H1 (cell line): ENCODE measurements around the gene ZDHHC22. TPM values are rescaled to one million over a fixed set of nuclear protein-coding genes. Genes with fewer than 3 reads are reported as not detected.

Experiments used
- CTCF ChIA-PET: fragments of 300-600 bp; sonication (Branson Sonifier 250); formaldehyde crosslinking; loops from one replicate; lab custom pipeline; 2021; ENCODE audit not compliant: partially characterized antibody; lab: Charles Lee
- POLR2A ChIA-PET: fragments of 300-600 bp; sonication (Branson Sonifier 250); formaldehyde crosslinking; loops from one replicate; lab custom pipeline; 2021; ENCODE audit warnings: inconsistent platforms; ENCODE audit not compliant: partially characterized antibody; lab: Charles Lee
- DNase-seq, 2 experiments: peaks; one replicate each; pipeline versions ENCODE4 v3.0.0 to v3.0.0-alpha.2; 2010 to 2022; ENCODE audit warnings: low spot score in 2 of 2, low read depth in 1 of 2, mixed read lengths in 1 of 2
- FAIRE-seq: peaks from 2 replicates; lab custom pipeline; 2011; peaks lifted over from hg19 to GRCh38; lab: Jason Lieb, UNC
- H2AFZ ChIP-seq: 2 replicates; pipeline ENCODE4 v1.8.1; 2012; ENCODE audit warnings: low read length, inconsistent platforms
- H2AK5ac ChIP-seq: 2 replicates; pipeline ENCODE4 v1.6.1; 2013; ENCODE audit warnings: low read depth, low read length
- H2BK120ac ChIP-seq: replicated peaks from 2 replicates; pipeline ENCODE3; 2013; ENCODE audit warnings: low read depth, low read length, inconsistent platforms
- H2BK12ac ChIP-seq: 2 replicates; pipeline ENCODE4 v1.6.1; 2013; ENCODE audit warnings: low read depth, low read length
- H2BK15ac ChIP-seq: 2 replicates; pipeline ENCODE4 v1.6.1; 2013; ENCODE audit warnings: low read length
- H2BK20ac ChIP-seq: 2 replicates; pipeline ENCODE4 v1.6.1; 2013; ENCODE audit warnings: low read length
- H2BK5ac ChIP-seq: 2 replicates; pipeline ENCODE4 v1.6.1; 2013; ENCODE audit warnings: low read depth, low read length
- H3K14ac ChIP-seq: 2 replicates; pipeline ENCODE4 v1.6.1; 2013; ENCODE audit warnings: inconsistent platforms; ENCODE audit not compliant: insufficient read length
- H3K18ac ChIP-seq: 2 replicates; pipeline ENCODE4 v1.6.1; 2013; ENCODE audit warnings: low read length; ENCODE audit errors: extremely low read depth
- H3K23ac ChIP-seq: 2 replicates; pipeline ENCODE4 v1.6.1; 2013; ENCODE audit warnings: inconsistent platforms; ENCODE audit not compliant: insufficient read length
- H3K23me2 ChIP-seq: 2 replicates; pipeline ENCODE4 v1.6.1; 2013; ENCODE audit warnings: low read depth, low read length
- H3K27ac ChIP-seq: 2 replicates; pipeline ENCODE4 v1.6.1; 2011; ENCODE audit warnings: low read depth, low read length, inconsistent platforms
- H3K27me3 ChIP-seq, 4 experiments: replicated peaks in 1 of 4; 1 replicate in 1 of 4; 2 replicates in 3 of 4; pipeline versions ENCODE4 v1.6.1 to v1.8.1; 2011 to 2013; ENCODE audit warnings: low read length in 3 of 4, mild to moderate bottlenecking in 3 of 4, inconsistent platforms in 2 of 4, mixed read lengths in 2 of 4, moderate library complexity in 1 of 4; ENCODE audit not compliant: control insufficient read depth in 3 of 4, insufficient read depth in 3 of 4; ENCODE audit errors: extremely low read depth in 1 of 4
- H3K36me3 ChIP-seq, 4 experiments: 2 replicates each; pipeline versions ENCODE4 v1.6.1 to v1.8.1; 2011 to 2013; ENCODE audit warnings: mild to moderate bottlenecking in 4 of 4, low read length in 3 of 4, moderate library complexity in 2 of 4, control low read depth in 1 of 4, inconsistent platforms in 1 of 4; ENCODE audit not compliant: insufficient read depth in 4 of 4, control insufficient read depth in 2 of 4
- H3K4ac ChIP-seq: replicated peaks from 2 replicates; pipeline ENCODE3; 2013; ENCODE audit warnings: low read length, low read depth, mixed read lengths, inconsistent platforms; ENCODE audit not compliant: insufficient read length
- H3K4me1 ChIP-seq, 4 experiments: replicated peaks in 1 of 4; 1 replicate in 1 of 4; 2 replicates in 3 of 4; pipeline versions ENCODE4 v1.6.1 to v1.8.1; 2011 to 2013; ENCODE audit warnings: low read length in 3 of 4, inconsistent platforms in 2 of 4, mixed read lengths in 1 of 4; ENCODE audit not compliant: insufficient read depth in 4 of 4, control insufficient read depth in 3 of 4
- H3K4me2 ChIP-seq, 2 experiments: 2 replicates each; pipeline versions ENCODE4 v1.6.1 to v1.8.1; 2011 to 2013; ENCODE audit warnings: low read depth in 2 of 2, low read length in 2 of 2, control low read depth in 1 of 2, inconsistent platforms in 1 of 2, mild to moderate bottlenecking in 1 of 2; ENCODE audit not compliant: insufficient read depth in 1 of 2
- H3K4me3 ChIP-seq, 4 experiments: fragments of 200-600, 300-600 bp in 1 of 4; sonication (generic), shearing (Covaris generic), sonication (Bioruptor Twin) in 1 of 4; 2 replicates each; pipeline versions ENCODE4 v1.5.1 to v1.8.1; 2011 to 2016; ENCODE audit warnings: low read length in 4 of 4, low read depth in 3 of 4, control low read depth in 2 of 4, inconsistent platforms in 2 of 4, mild to moderate bottlenecking in 2 of 4, mixed read lengths in 1 of 4, moderate library complexity in 1 of 4; ENCODE audit not compliant: insufficient read depth in 2 of 4; ENCODE audit errors: extremely low read depth in 1 of 4
- H3K56ac ChIP-seq: replicated peaks from 2 replicates; pipeline ENCODE3; 2013; ENCODE audit warnings: low read depth, mild to moderate bottlenecking, mixed read lengths, low read length, inconsistent platforms; ENCODE audit not compliant: insufficient read length
- H3K79me1 ChIP-seq: 2 replicates; pipeline ENCODE4 v1.6.1; 2013; ENCODE audit warnings: low read depth, low read length, control low read depth
- H3K79me2 ChIP-seq, 2 experiments: 2 replicates each; pipeline versions ENCODE4 v1.6.1 to v1.8.1; 2012 to 2013; ENCODE audit warnings: low read length in 2 of 2, mild to moderate bottlenecking in 2 of 2, inconsistent platforms in 1 of 2; ENCODE audit not compliant: insufficient read depth in 2 of 2, control insufficient read depth in 1 of 2
- H3K9ac ChIP-seq, 4 experiments: replicated peaks in 1 of 4; 1 replicate in 1 of 4; 2 replicates in 3 of 4; pipeline versions ENCODE4 v1.6.1 to v1.8.1; 2011 to 2013; ENCODE audit warnings: low read depth in 3 of 4, low read length in 3 of 4, control low read depth in 2 of 4, mild to moderate bottlenecking in 2 of 4, moderate library complexity in 2 of 4, inconsistent platforms in 1 of 4; ENCODE audit errors: extremely low read depth in 1 of 4
- H3K9me3 ChIP-seq, 2 experiments: 2 replicates each; pipeline versions ENCODE4 v1.6.1 to v1.8.1; 2012 to 2013; ENCODE audit warnings: mild to moderate bottlenecking in 2 of 2, moderate library complexity in 2 of 2, control low read depth in 1 of 2, inconsistent platforms in 1 of 2, low read depth in 1 of 2, low read length in 1 of 2, mixed read lengths in 1 of 2; ENCODE audit not compliant: insufficient read depth in 2 of 2
- H4K20me1 ChIP-seq, 2 experiments: replicated peaks in 1 of 2; 2 replicates each; pipeline versions ENCODE3 to v1.8.1; 2011 to 2013; ENCODE audit warnings: inconsistent platforms in 2 of 2, low read length in 2 of 2, mild to moderate bottlenecking in 1 of 2; ENCODE audit not compliant: insufficient read depth in 2 of 2, control insufficient read depth in 1 of 2
- H4K5ac ChIP-seq: 2 replicates; pipeline ENCODE4 v1.6.1; 2013; ENCODE audit warnings: low read length, low read depth, mixed read lengths, inconsistent platforms; ENCODE audit not compliant: insufficient read length
- H4K8ac ChIP-seq: 2 replicates; pipeline ENCODE4 v1.8.0; 2013; ENCODE audit warnings: mild to moderate bottlenecking, moderate library complexity, low read length, inconsistent platforms; ENCODE audit not compliant: insufficient read depth; ENCODE audit errors: extremely low read depth
- H4K91ac ChIP-seq: replicated peaks from 2 replicates; pipeline ENCODE3; 2013; ENCODE audit warnings: low read length, mixed read lengths, inconsistent platforms; ENCODE audit not compliant: insufficient read length
- CBX8 ChIP-seq: fragments of 300-800, 300-1000 bp; sonication (generic); IDR thresholded peaks from 2 replicates; pipeline ENCODE4 v1.7.1; 2016; ENCODE audit warnings: low read depth, low read length, borderline replicate concordance
- CEBPB ChIP-seq: IDR thresholded peaks from 2 replicates; pipeline ENCODE4 v1.6.1; 2012; ENCODE audit warnings: low read depth, low read length
- EP300 ChIP-seq, 2 experiments: IDR thresholded peaks; 1 replicate in 1 of 2; 2 replicates in 1 of 2; pipeline ENCODE4 v1.6.1; 2011 to 2012; ENCODE audit warnings: low read depth in 2 of 2, low read length in 2 of 2, mild to moderate bottlenecking in 2 of 2, borderline replicate concordance in 1 of 2, inconsistent platforms in 1 of 2, moderate library complexity in 1 of 2
- GTF2F1 ChIP-seq: IDR thresholded peaks from 2 replicates; pipeline ENCODE4 v1.6.1; 2012; ENCODE audit warnings: low read depth, low read length, improper control_type of control experiment, borderline replicate concordance
- JUN ChIP-seq: IDR thresholded peaks from 2 replicates; pipeline ENCODE4 v1.6.1; 2011; ENCODE audit warnings: low read depth, mild to moderate bottlenecking, improper control_type of control experiment, low read length
- MAFK ChIP-seq: IDR thresholded peaks from 2 replicates; pipeline ENCODE4 v1.6.1; 2012; ENCODE audit warnings: low read depth, mild to moderate bottlenecking, improper control_type of control experiment, low read length
- POU5F1 ChIP-seq: IDR thresholded peaks from 2 replicates; pipeline ENCODE4 v1.6.1; 2011; ENCODE audit warnings: low read depth, mild to moderate bottlenecking, low read length, moderate library complexity
- SP4 ChIP-seq: IDR thresholded peaks from 2 replicates; pipeline ENCODE4 v1.6.1; 2012; ENCODE audit warnings: low read length, inconsistent platforms
- TAF1 ChIP-seq: IDR thresholded peaks from 2 replicates; pipeline ENCODE4 v1.6.1; 2011; ENCODE audit warnings: mild to moderate bottlenecking, low read depth, low read length
- TBP ChIP-seq: IDR thresholded peaks from 2 replicates; pipeline ENCODE4 v1.6.1; 2011; ENCODE audit warnings: low read depth, low read length, improper control_type of control experiment
- WGBS, 2 experiments: shearing (Covaris generic) in 1 of 2; methylation state at CpG; one replicate each; pipeline versions ENCODE4 v1.1.6 to v1.1.7; 2013 to 2015; ENCODE audit warnings: low lambda C conversion rate in 2 of 2, mixed read lengths in 2 of 2, inconsistent platforms in 1 of 2, low coverage in 1 of 2, missing lambda C conversion rate in 1 of 2; ENCODE audit not compliant: insufficient replicate concordance in 2 of 2, insufficient coverage in 1 of 2, insufficient read length in 1 of 2; ENCODE audit errors: extremely low coverage in 1 of 2, missing lambda C conversion rate in 1 of 2; 5-methylcytosine and 5-hydroxymethylcytosine counted together
- polyA plus RNA-seq, 7 experiments: library from polyadenylated mRNA; depleted of rRNA in 3 of 7; stranded (reverse) in 5 of 7; unstranded in 2 of 7; fragments of >200 nt in 5 of 7; fragments of 200-250 nt in 2 of 7; gene quantifications; 1 replicate in 5 of 7; 2 replicates in 1 of 7; 4 replicates in 1 of 7; pipeline versions ENCODE4 v1.2.1 to v1.2.3, GENCODE V29; 2011 to 2013; ENCODE audit warnings: missing spikeins in 2 of 7, mixed read lengths in 2 of 7
- total RNA-seq: library from RNA; stranded (reverse); fragmentation: NEBNext Ultra II Directional; extraction: Animal tissue kit (Norgen Biotek cat#: 25700); gene quantifications from 2 replicates; pipeline ENCODE4 v1.2.1, GENCODE V29; 2021

The ZDHHC22 gene
- total and polyA plus RNA-seq, 2 of the 8 experiments (the other 6 are each of a cell fraction or from before 2014, with no cell fraction given) = 23.8 to 55.2 TPM

GRCh38 chr14:77082356-77082755, 59.2 kb downstream of the ZDHHC22 start:
- Histone ChIP-seq H3K9me3 (0 out of 4 replicates have a peak, but pooled peaks cover 0 to 4% of the 10 kb centered on the region in 2 experiments), H2BK20ac (no peak overlapping the region), H3K23ac (no peak overlapping the region), H2BK120ac (no peak overlapping the region), H4K91ac (no peak overlapping the region), H4K5ac (no peak overlapping the region), H2AFZ (no peak overlapping the region), H3K4me2 (no peak overlapping the region), H3K23me2 (no peaks in the 10 kb centered on the region), H3K56ac (no peak overlapping the region), H3K36me3 (no peaks in the 10 kb centered on the region), H3K4me3 (no peak overlapping the region), H3K27me3 (no peaks in the 10 kb centered on the region), H2AK5ac (no peak overlapping the region), H4K8ac (no peak overlapping the region), H3K27ac (no peak overlapping the region), H2BK12ac (no peak overlapping the region; the same call in 1 of the 2 replicates), H3K79me2 (no peaks in the 10 kb centered on the region), H3K4ac (no peak overlapping the region)
- ChIA-PET POLR2A (interaction anchor here (1.0 kb wide), 1 partner anchor 16 kb away, joined by 3 read pairs; the partner anchor contains the start of gene CIPC), CTCF (interaction anchor here (1.2 to 56.8 kb wide), 8 partner anchors 6 to 254 kb away, joined by 3 to 1490 read pairs (median 164); partner anchors contain the start of gene ZDHHC22)
- no peak for FAIRE-seq
- WGBS, 2 experiments = 88% methylated on average over 3 of the region's 3 CpGs; no CpG with 5 or more reads in 1 of the 2 experiments
- no peak for TF ChIP-seq CEBPB
- no peak for TF ChIP-seq SP4
- TF ChIP-seq TBP = no peak
- TF ChIP-seq EP300 (IDR thresholded peaks at IDR 0.05; ENCODE audit: borderline replicate concordance in 1 of 2, low read depth in 2 of 2, low read length in 2 of 2) = no peak
- TF ChIP-seq CBX8 = no peak
- TF ChIP-seq MAFK = no peak
- no peak for TF ChIP-seq POU5F1
- no peak for TF ChIP-seq JUN
- TF ChIP-seq GTF2F1 = no peak
- TF ChIP-seq TAF1 = no peak
- TF ChIP-seq, all 59 proteins: peak for 0
- Histone ChIP-seq H3K79me1 (no peaks in the 10 kb centered on the region), H4K20me1 (no peaks in the 10 kb centered on the region), H3K9ac (no peak overlapping the region), H2BK5ac (no peak overlapping the region), H2BK15ac (no peak overlapping the region; the same call in 1 of the 2 replicates), H3K18ac (no peak overlapping the region), H3K4me1 (peaks cover 2 to 10% (median 9%) of the 10 kb centered on the region in 4 experiments; a peak in 6 of 7 replicates), H3K14ac (no peak overlapping the region)
- DNase-seq = no peak
